Measurements from ENCODE around the gene AVPR2. TPM values are rescaled to one million over a fixed set of nuclear protein-coding genes. Genes with fewer than 3 reads are reported as not detected.

Gene AVPR2
- total and polyA plus RNA-seq, 9 of the 15 experiments (the other 6 are each of a cell fraction or from before 2014, with no cell fraction given) = not detected

DNA sequence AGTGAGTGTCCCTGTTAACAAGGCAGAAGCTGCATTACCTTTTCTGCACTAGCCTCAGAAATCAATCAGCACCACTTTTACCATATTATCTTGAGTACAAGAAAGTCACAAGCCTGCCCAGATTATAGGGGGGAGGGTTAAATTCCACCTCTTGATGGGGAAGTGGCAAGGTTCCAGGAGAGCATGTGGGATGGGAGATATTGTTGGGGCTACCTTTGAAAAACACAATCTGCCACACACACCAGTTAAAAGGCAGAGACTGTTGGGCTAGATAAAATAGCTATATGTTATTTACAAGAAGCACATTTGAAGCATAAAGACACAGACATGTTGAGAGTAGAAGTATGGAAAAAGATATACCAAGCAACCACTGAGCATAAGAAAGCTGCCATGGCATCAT lies 6.6 kb upstream of the AVPR2 start (continued):
- TF ChIP-seq, protein P1, sequence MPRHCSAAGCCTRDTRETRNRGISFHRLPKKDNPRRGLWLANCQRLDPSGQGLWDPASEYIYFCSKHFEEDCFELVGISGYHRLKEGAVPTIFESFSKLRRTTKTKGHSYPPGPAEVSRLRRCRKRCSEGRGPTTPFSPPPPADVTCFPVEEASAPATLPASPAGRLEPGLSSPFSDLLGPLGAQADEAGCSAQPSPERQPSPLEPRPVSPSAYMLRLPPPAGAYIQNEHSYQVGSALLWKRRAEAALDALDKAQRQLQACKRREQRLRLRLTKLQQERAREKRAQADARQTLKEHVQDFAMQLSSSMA (CRISPR knock-in tag; IDR thresholded peaks at IDR 0.05) = no peak
- TF ChIP-seq ATF1 (CRISPR knock-in tag; IDR thresholded peaks at IDR 0.05) = no peak
- peak; percentile 55 for TF ChIP-seq ATF1 (tag; IDR thresholded peaks at IDR 0.05)
- TF ChIP-seq NFIC (IDR thresholded peaks at IDR 0.05) = peak; percentile 100
- peak; percentile 62; the same call in 1 of the 2 replicates for TF ChIP-seq KLF6 (CRISPR knock-in tag; IDR thresholded peaks at IDR 0.05; ENCODE audit: borderline replicate concordance)
- TF ChIP-seq, protein P2, sequence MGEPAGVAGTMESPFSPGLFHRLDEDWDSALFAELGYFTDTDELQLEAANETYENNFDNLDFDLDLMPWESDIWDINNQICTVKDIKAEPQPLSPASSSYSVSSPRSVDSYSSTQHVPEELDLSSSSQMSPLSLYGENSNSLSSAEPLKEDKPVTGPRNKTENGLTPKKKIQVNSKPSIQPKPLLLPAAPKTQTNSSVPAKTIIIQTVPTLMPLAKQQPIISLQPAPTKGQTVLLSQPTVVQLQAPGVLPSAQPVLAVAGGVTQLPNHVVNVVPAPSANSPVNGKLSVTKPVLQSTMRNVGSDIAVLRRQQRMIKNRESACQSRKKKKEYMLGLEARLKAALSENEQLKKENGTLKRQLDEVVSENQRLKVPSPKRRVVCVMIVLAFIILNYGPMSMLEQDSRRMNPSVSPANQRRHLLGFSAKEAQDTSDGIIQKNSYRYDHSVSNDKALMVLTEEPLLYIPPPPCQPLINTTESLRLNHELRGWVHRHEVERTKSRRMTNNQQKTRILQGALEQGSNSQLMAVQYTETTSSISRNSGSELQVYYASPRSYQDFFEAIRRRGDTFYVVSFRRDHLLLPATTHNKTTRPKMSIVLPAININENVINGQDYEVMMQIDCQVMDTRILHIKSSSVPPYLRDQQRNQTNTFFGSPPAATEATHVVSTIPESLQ (CRISPR knock-in tag; IDR thresholded peaks at IDR 0.05) = no peak
- TF ChIP-seq GATAD2A (IDR thresholded peaks at IDR 0.05) = 0 out of 2 replicates have a peak, but pooled peaks have one; percentile 64
- TF ChIP-seq, protein P3, sequence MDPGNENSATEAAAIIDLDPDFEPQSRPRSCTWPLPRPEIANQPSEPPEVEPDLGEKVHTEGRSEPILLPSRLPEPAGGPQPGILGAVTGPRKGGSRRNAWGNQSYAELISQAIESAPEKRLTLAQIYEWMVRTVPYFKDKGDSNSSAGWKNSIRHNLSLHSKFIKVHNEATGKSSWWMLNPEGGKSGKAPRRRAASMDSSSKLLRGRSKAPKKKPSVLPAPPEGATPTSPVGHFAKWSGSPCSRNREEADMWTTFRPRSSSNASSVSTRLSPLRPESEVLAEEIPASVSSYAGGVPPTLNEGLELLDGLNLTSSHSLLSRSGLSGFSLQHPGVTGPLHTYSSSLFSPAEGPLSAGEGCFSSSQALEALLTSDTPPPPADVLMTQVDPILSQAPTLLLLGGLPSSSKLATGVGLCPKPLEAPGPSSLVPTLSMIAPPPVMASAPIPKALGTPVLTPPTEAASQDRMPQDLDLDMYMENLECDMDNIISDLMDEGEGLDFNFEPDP (CRISPR knock-in tag; IDR thresholded peaks at IDR 0.05) = no peak
- TF ChIP-seq, protein P4, sequence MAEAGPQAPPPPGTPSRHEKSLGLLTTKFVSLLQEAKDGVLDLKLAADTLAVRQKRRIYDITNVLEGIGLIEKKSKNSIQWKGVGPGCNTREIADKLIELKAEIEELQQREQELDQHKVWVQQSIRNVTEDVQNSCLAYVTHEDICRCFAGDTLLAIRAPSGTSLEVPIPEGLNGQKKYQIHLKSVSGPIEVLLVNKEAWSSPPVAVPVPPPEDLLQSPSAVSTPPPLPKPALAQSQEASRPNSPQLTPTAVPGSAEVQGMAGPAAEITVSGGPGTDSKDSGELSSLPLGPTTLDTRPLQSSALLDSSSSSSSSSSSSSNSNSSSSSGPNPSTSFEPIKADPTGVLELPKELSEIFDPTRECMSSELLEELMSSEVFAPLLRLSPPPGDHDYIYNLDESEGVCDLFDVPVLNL (CRISPR knock-in tag; IDR thresholded peaks at IDR 0.05; ENCODE audit: low read depth) = no peak
- peak; percentile 40; the same call in 1 of the 2 replicates for TF ChIP-seq NR2C1 (IDR thresholded peaks at IDR 0.05)
- peak; percentile 53; the same call in 1 of the 2 replicates for TF ChIP-seq NR2C1 (tag; IDR thresholded peaks at IDR 0.05)
- TF ChIP-seq, protein P5, sequence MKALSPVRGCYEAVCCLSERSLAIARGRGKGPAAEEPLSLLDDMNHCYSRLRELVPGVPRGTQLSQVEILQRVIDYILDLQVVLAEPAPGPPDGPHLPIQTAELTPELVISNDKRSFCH (CRISPR knock-in tag; IDR thresholded peaks at IDR 0.05) = no peak
- TF ChIP-seq, protein P5 (tag; IDR thresholded peaks at IDR 0.05) = peak; percentile 94
- peak; percentile 60; the same call in 1 of the 2 replicates for TF ChIP-seq SP1 (CRISPR knock-in tag; IDR thresholded peaks at IDR 0.05)

All from K562 (cell line).